ENCODE measurements around the gene MXD4.

The MXD4 gene

GRCh38 chr4:2298532-2298991 is 36.7 kb upstream of the MXD4 start:
- TF ChIP-seq CTCF (IDR thresholded peaks at IDR 0.05; ENCODE audit: extremely low read depth, insufficient read depth, missing control alignments) = no peak
- in situ Hi-C loops (cut with MboI; ENCODE audit: low pct_unique_long_range_greater_than_20kb, low sequenced_read_pairs, unreplicated experiment) = no loop called here
- DNase-seq (ENCODE audit: low spot score) = no peak

GRCh38 chr4:2297606-2298531 is 36.0 kb upstream of the MXD4 start:
- no peak for TF ChIP-seq CTCF (IDR thresholded peaks at IDR 0.05; ENCODE audit: extremely low read depth, insufficient read depth, missing control alignments)
- in situ Hi-C loops (cut with MboI; ENCODE audit: low pct_unique_long_range_greater_than_20kb, low sequenced_read_pairs, unreplicated experiment) = no loop called here
- DNase-seq (ENCODE audit: low spot score) = no peak

GRCh38 chr4:2296631-2297601 is 35.0 kb upstream of the MXD4 start:
- in situ Hi-C loops (cut with MboI; ENCODE audit: low pct_unique_long_range_greater_than_20kb, low sequenced_read_pairs, unreplicated experiment) = no loop called here
- DNase-seq (ENCODE audit: low spot score) = no peak
- no peak for TF ChIP-seq CTCF (IDR thresholded peaks at IDR 0.05; ENCODE audit: extremely low read depth, insufficient read depth, missing control alignments)

- in situ Hi-C loops (cut with MboI; ENCODE audit: low pct_unique_long_range_greater_than_20kb, low sequenced_read_pairs, unreplicated experiment) = no loop called here
- TF ChIP-seq CTCF (IDR thresholded peaks at IDR 0.05; ENCODE audit: extremely low read depth, insufficient read depth, missing control alignments) = no peak
- DNase-seq (ENCODE audit: low spot score) = no peak
These were observed 34.1 kb upstream of the MXD4 start for GRCh38 chr4:2295900-2296442.

GRCh38 chr4:2295500-2295899 is 33.6 kb upstream of the MXD4 start:
- in situ Hi-C loops (cut with MboI; ENCODE audit: low pct_unique_long_range_greater_than_20kb, low sequenced_read_pairs, unreplicated experiment) = no loop called here
- no peak for DNase-seq (ENCODE audit: low spot score)
- no peak for TF ChIP-seq CTCF (IDR thresholded peaks at IDR 0.05; ENCODE audit: extremely low read depth, insufficient read depth, missing control alignments)

GRCh38 chr4:2292646-2293108 is 30.8 kb upstream of the MXD4 start:
- TF ChIP-seq CTCF (IDR thresholded peaks at IDR 0.05; ENCODE audit: extremely low read depth, insufficient read depth, missing control alignments) = no peak
- in situ Hi-C loops (cut with MboI; ENCODE audit: low pct_unique_long_range_greater_than_20kb, low sequenced_read_pairs, unreplicated experiment) = no loop called here
- DNase-seq (ENCODE audit: low spot score) = no peak

All from GM13977 (cell line).